HepG2 (cell line): ENCODE data around the gene CFAP97. TPM values are rescaled to one million over a fixed set of nuclear protein-coding genes. Genes with fewer than 3 reads are reported as not detected.

Source experiments
- ATAC-seq: fragments of 200-7000 bp; cut with Tn5 transposase; 3 replicates; pipeline ENCODE4 v1.9.1; 2020; ENCODE audit warnings: mild to moderate bottlenecking, moderate library complexity
- BruUV-seq: library from RNA; stranded (reverse); fragments of 400-500 nt; replicated peaks from 2 replicates; lab custom pipeline; 2021; lab: Mats Ljungman, UMichigan
- CTCF ChIA-PET: fragments of 300-600 bp; formaldehyde crosslinking; extraction: SDS; loops from one replicate; lab custom pipeline; 2021; ENCODE audit warnings: low total read pairs, inconsistent platforms, low intra/inter-chr PET ratio; lab: Yijun Ruan, JAX
- POLR2A ChIA-PET: fragments of 350-600 bp; sonication (Branson Sonifier 250); formaldehyde crosslinking; loops from one replicate; lab custom pipeline; 2020; ENCODE audit warnings: antibody characterized with exemption, inconsistent platforms; lab: Yijun Ruan, JAX
- DNase-seq: peaks from one replicate; pipeline ENCODE4 v3.0.0-alpha.2; 2015; ENCODE audit warnings: low spot score
- FAIRE-seq: peaks from 3 replicates; lab custom pipeline; 2011; peaks lifted over from hg19 to GRCh38; lab: Jason Lieb, UNC
- H2AFZ ChIP-seq: one replicate; pipeline ENCODE4 v1.6.1; 2011; ENCODE audit warnings: low read length, inconsistent platforms
- H3K27ac ChIP-seq: fragments of 300-600 bp; 3 replicates; pipeline ENCODE4 v1.8.0; 2011; ENCODE audit warnings: mixed run types, mild to moderate bottlenecking, mixed read lengths, low read length, inconsistent platforms; ENCODE audit not compliant: insufficient read depth; ENCODE audit errors: extremely low read length
- H3K27me3 ChIP-seq, 2 experiments: fragments of 200-600 bp in 1 of 2; 2 replicates in 1 of 2; 3 replicates in 1 of 2; pipeline versions ENCODE4 v1.6.0 to v1.8.0; 2011; ENCODE audit warnings: low read length in 2 of 2, mild to moderate bottlenecking in 2 of 2, moderate library complexity in 2 of 2, inconsistent platforms in 1 of 2; ENCODE audit not compliant: insufficient read depth in 2 of 2, control insufficient read depth in 1 of 2
- H3K36me3 ChIP-seq, 2 experiments: fragments of 200-600 bp in 1 of 2; replicated peaks in 1 of 2; 2 replicates in 1 of 2; 3 replicates in 1 of 2; pipeline versions ENCODE4 v1.5.1 to v1.8.0; 2011; ENCODE audit warnings: low read length in 2 of 2, inconsistent platforms in 1 of 2; ENCODE audit not compliant: insufficient read depth in 2 of 2, control insufficient read depth in 1 of 2
- H3K4me1 ChIP-seq: 2 replicates; pipeline ENCODE4 v1.5.1; 2012; ENCODE audit warnings: low read length, inconsistent platforms; ENCODE audit not compliant: insufficient read depth
- H3K4me2 ChIP-seq: 2 replicates; pipeline ENCODE4 v1.6.0; 2011; ENCODE audit warnings: low read depth, low read length, inconsistent platforms
- H3K4me3 ChIP-seq, 3 experiments: fragments of 200-600 bp in 1 of 3; sonication (generic), shearing (Covaris generic) in 1 of 3; replicated peaks in 1 of 3; 2 replicates each; pipeline ENCODE4 v1.5.1; 2011 to 2016; ENCODE audit warnings: low read length in 3 of 3, inconsistent platforms in 2 of 3, low read depth in 2 of 3, mild to moderate bottlenecking in 2 of 3, control low read depth in 1 of 3, mixed read lengths in 1 of 3; ENCODE audit not compliant: insufficient read depth in 1 of 3
- H3K79me2 ChIP-seq: one replicate; pipeline ENCODE4 v1.6.1; 2011; ENCODE audit warnings: low read length, inconsistent platforms; ENCODE audit not compliant: insufficient read depth
- H3K9ac ChIP-seq: 2 replicates; pipeline ENCODE4 v1.6.0; 2011; ENCODE audit warnings: mild to moderate bottlenecking, low read depth, low read length, inconsistent platforms; ENCODE audit not compliant: insufficient read depth
- H3K9me3 ChIP-seq: 2 replicates; pipeline ENCODE4 v1.5.1; 2012; ENCODE audit warnings: mild to moderate bottlenecking, low read length
- H4K20me1 ChIP-seq: 2 replicates; pipeline ENCODE4 v1.6.0; 2011; ENCODE audit warnings: inconsistent platforms, mild to moderate bottlenecking, low read length, moderate library complexity; ENCODE audit not compliant: insufficient read depth
- HIVEP1 ChIP-seq: sonication (generic); formaldehyde crosslinking; IDR thresholded peaks from 2 replicates; pipeline ENCODE4 v1.4.0; 2020; ENCODE audit warnings: mild to moderate bottlenecking, missing genetic modification reagents
- IRF1 ChIP-seq: sonication (generic); formaldehyde crosslinking; IDR thresholded peaks from 2 replicates; pipeline ENCODE4 v1.4.0; 2020; ENCODE audit warnings: low read depth, mild to moderate bottlenecking, missing genetic modification reagents
- KMT2A ChIP-seq: sonication (generic); formaldehyde crosslinking; IDR thresholded peaks from 2 replicates; pipeline ENCODE4 v1.4.0; 2020; ENCODE audit warnings: missing genetic modification reagents
- ZEB1 ChIP-seq: IDR thresholded peaks from 2 replicates; pipeline ENCODE4 v1.6.1; 2012; ENCODE audit warnings: mild to moderate bottlenecking, low read depth, inconsistent platforms; ENCODE audit not compliant: insufficient replicate concordance
- ZSCAN30 ChIP-seq: sonication (generic); formaldehyde crosslinking; IDR thresholded peaks from 2 replicates; pipeline ENCODE4 v1.5.0; 2020; ENCODE audit warnings: mild to moderate bottlenecking, missing genetic modification reagents
- WGBS: methylation state at CpG from one replicate; pipeline ENCODE4 v1.1.6; 2017; ENCODE audit warnings: low lambda C conversion rate; 5-methylcytosine and 5-hydroxymethylcytosine counted together
- in situ Hi-C: cut with HindIII; loops from 2 replicates; pipeline ENCODE4 v1.10.0; 2017; ENCODE audit warnings: low pct_unique_long_range_greater_than_20kb; ENCODE audit not compliant: extremely low pct_ligation_motif_present
- intact Hi-C: fragments of 100-400 bp; cut with micrococcal nuclease; formaldehyde crosslinking; loops from one replicate; pipeline ENCODE4 v1.10.0; 2022; ENCODE audit not compliant: unreplicated experiment
- polyA plus RNA-seq, 8 experiments: library from polyadenylated mRNA; depleted of rRNA in 3 of 8; stranded (reverse) in 7 of 8; unstranded in 1 of 8; fragments of >200 nt; fragmentation: Illumina TruSeq in 4 of 8; extraction: Trizol in 4 of 8; gene quantifications; 2 replicates each; pipeline versions ENCODE4 v1.2.1 to v1.2.3, GENCODE V29; 2011 to 2016; ENCODE audit warnings: low read depth in 4 of 8, missing spikeins in 1 of 8, mixed read lengths in 1 of 8; ENCODE audit not compliant: insufficient read depth in 1 of 8
- total RNA-seq, 5 experiments: library from RNA; depleted of rRNA; stranded (reverse); fragments of >200 nt; fragmentation: Illumina TruSeq; extraction: Trizol; gene quantifications; 2 replicates each; pipeline ENCODE4 v1.2.3, GENCODE V29; 2016; ENCODE audit warnings: low read depth in 1 of 5
- TF ChIP-seq, protein P1 (sequence below): IDR thresholded peaks from 2 replicates; pipeline ENCODE4 v1.6.1; 2016; ENCODE audit warnings: low read depth, control low read depth

The CFAP97 gene
- total and polyA plus RNA-seq, 2 of the 13 experiments (the other 11 are each of a cell fraction or from before 2014, with no cell fraction given), result 32.1 to 44.4 TPM

DNA sequence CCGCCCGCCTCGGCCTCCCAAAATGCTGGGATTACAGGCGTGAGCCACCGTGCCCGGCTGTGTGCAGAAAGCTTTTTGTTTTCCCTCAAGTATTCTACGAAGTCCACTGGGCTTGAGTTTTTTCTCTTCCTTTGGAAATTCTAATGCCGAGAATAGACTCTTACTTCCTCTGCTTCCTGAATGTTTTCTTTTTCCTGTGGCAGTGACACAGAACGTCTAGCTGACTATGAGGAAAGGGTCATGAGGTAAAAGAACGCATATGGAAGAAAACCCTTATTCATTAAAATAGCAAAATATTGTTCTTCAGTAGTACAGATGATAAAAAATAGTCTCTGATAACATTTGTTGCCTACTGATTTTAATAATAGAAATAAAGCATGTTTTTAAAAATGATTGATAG is 65.6 kb downstream of the CFAP97 start:
- Histone ChIP-seq H3K27me3 (peaks cover 0 to 11% of the 10 kb centered on the region in 2 experiments; a peak in 3 of 5 replicates), H4K20me1 (no peaks in the 10 kb centered on the region), H3K27ac (no peak overlapping the region), H3K4me2 (no peak overlapping the region), H3K4me1 (peaks cover 9% of the 10 kb centered on the region), H3K9me3 (no peaks in the 10 kb centered on the region), H3K36me3 (no peaks in the 10 kb centered on the region), H2AFZ (no peak overlapping the region), H3K79me2 (no peaks in the 10 kb centered on the region), H3K9ac (no peak overlapping the region), H3K4me3 (no peak overlapping the region)
- BruUV-seq, result no TSS peak
- no peak for DNase-seq
- WGBS, result 75% methylated on average over 10 of the region's 10 CpGs
- intact Hi-C loops (no loop called here), in situ Hi-C loops (loop anchor here (5.0 kb wide), 1 partner anchor 101 kb away; no protein-coding TSS in a partner anchor)
- ChIA-PET CTCF (no interaction called here), POLR2A (no interaction called here)
- FAIRE-seq, result no peak
- ATAC-seq, result no peak
- TF ChIP-seq, protein P1, sequence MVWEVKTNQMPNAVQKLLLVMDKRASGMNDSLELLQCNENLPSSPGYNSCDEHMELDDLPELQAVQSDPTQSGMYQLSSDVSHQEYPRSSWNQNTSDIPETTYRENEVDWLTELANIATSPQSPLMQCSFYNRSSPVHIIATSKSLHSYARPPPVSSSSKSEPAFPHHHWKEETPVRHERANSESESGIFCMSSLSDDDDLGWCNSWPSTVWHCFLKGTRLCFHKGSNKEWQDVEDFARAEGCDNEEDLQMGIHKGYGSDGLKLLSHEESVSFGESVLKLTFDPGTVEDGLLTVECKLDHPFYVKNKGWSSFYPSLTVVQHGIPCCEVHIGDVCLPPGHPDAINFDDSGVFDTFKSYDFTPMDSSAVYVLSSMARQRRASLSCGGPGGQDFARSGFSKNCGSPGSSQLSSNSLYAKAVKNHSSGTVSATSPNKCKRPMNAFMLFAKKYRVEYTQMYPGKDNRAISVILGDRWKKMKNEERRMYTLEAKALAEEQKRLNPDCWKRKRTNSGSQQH (CRISPR knock-in tag), result no peak
- TF ChIP-seq ZEB1, result no peak
- TF ChIP-seq ZSCAN30, result no peak
- TF ChIP-seq KMT2A (CRISPR knock-in tag), result no peak
- no peak for TF ChIP-seq IRF1 (CRISPR knock-in tag)
- TF ChIP-seq HIVEP1 (CRISPR knock-in tag), result no peak
